Ovary (tissue), 9 donors: ENCODE data around the gene TMEM39B. TPM values are rescaled to one million over a fixed set of nuclear protein-coding genes. Genes with fewer than 3 reads are reported as not detected.

ENCODE experiments used
- DNase-seq, 5 donors: peaks; one replicate each; pipeline ENCODE4 v3.0.0-alpha.2; 2019 to 2020
- H3K27ac ChIP-seq, 2 donors: fragments of 200-600 bp; one replicate each; pipeline versions ENCODE4 v1.5.1 to v1.8.0; 2019 to 2022
- H3K27me3 ChIP-seq: fragments of 200-600 bp; one replicate; pipeline ENCODE4 v1.8.0; 2022
- H3K36me3 ChIP-seq: fragments of 200-600 bp; sonication (generic); one replicate; pipeline ENCODE4 v1.5.1; 2019
- H3K4me1 ChIP-seq: one replicate; pipeline ENCODE4 v1.8.1; 2013; ENCODE audit warnings: mild to moderate bottlenecking, moderate library complexity; ENCODE audit not compliant: insufficient read depth
- H3K4me3 ChIP-seq: fragments of 200-600 bp; sonication (generic); one replicate; pipeline ENCODE4 v1.5.1; 2017
- H3K9me3 ChIP-seq, 2 donors: fragments of 200-600 bp in 1 of 2; sonication (generic) in 1 of 2; one replicate each; pipeline versions ENCODE4 v1.5.1 to v1.8.1; 2013 to 2019; ENCODE audit warnings: mild to moderate bottlenecking in 1 of 2, moderate library complexity in 1 of 2
- EP300 ChIP-seq: sonication (generic); formaldehyde crosslinking; IDR thresholded peaks from one replicate; pipeline ENCODE4 v1.6.1; 2017; ENCODE audit warnings: antibody characterized with exemption
- POLR2A ChIP-seq: fragments of 450-650 bp; IDR thresholded peaks from one replicate; pipeline ENCODE4 v1.6.1; 2017; ENCODE audit warnings: antibody characterized with exemption, mild to moderate bottlenecking, moderate library complexity
- WGBS, 3 donors: extraction: QIAGEN DNeasy Blood & Tissue Kit in 1 of 3; methylation state at CpG; one replicate each; pipeline versions ENCODE4 v1.1.5 to v1.1.7; 2013 to 2017; 5-methylcytosine and 5-hydroxymethylcytosine counted together
- intact Hi-C, 4 donors: fragments of 100-400 bp; cut with DNase I; formaldehyde crosslinking; loops; one replicate each; pipeline versions ENCODE4 v1.11.0 to v1.15.1; 2022 to 2023
- polyA plus RNA-seq, 2 donors: library from polyadenylated mRNA; stranded (reverse); fragments of 200-250 nt in 1 of 2; fragments of 350-450 nt in 1 of 2; fragmentation: Illumina TruSeq in 1 of 2; extraction: RNeasy Lipid Tissue Mini Kit (QIAGEN cat#74804) in 1 of 2; gene quantifications; one replicate each; pipeline ENCODE4 v1.2.3, GENCODE V29; 2013 to 2014
- total RNA-seq, 7 donors: library from RNA; depleted of rRNA in 2 of 7; stranded (reverse); fragments of >200 nt in 2 of 7; fragmentation: NEBNext Ultra II Directional in 3 of 7; extraction: Animal tissue kit (Norgen Biotek cat#: 25700) in 3 of 7; gene quantifications; one replicate each; pipeline versions ENCODE4 v1.1.0 to v1.2.4, GENCODE V29; 2016 to 2023
- TF ChIP-seq, protein P1 (sequence below), 3 donors: fragments of 450-650 bp in 2 of 3; fragments of 200-600 bp in 1 of 3; IDR thresholded peaks; one replicate each; pipeline versions ENCODE4 v1.5.1 to v1.8.0; 2016 to 2022; ENCODE audit warnings: antibody characterized with exemption in 3 of 3, mild to moderate bottlenecking in 1 of 3
- donor health status: DM: no; HTN: no; CAD: no; lungs with moderate emphysema.
- donor health status: DM: no; HTN: no; CAD: no.
- donor health status: Bipolar disorder and iron deficiency.
- donor health status: DM: yes; HTN: yes; CAD: no.
- donor health status: DM: no; HTN: no; CAD: no.
- donor health status: DM: yes; HTN: yes; CAD: no.

TMEM39B gene
- total and polyA plus RNA-seq, 9 donors: 3.0 to 23.5 (median 15.2) TPM

DNA sequence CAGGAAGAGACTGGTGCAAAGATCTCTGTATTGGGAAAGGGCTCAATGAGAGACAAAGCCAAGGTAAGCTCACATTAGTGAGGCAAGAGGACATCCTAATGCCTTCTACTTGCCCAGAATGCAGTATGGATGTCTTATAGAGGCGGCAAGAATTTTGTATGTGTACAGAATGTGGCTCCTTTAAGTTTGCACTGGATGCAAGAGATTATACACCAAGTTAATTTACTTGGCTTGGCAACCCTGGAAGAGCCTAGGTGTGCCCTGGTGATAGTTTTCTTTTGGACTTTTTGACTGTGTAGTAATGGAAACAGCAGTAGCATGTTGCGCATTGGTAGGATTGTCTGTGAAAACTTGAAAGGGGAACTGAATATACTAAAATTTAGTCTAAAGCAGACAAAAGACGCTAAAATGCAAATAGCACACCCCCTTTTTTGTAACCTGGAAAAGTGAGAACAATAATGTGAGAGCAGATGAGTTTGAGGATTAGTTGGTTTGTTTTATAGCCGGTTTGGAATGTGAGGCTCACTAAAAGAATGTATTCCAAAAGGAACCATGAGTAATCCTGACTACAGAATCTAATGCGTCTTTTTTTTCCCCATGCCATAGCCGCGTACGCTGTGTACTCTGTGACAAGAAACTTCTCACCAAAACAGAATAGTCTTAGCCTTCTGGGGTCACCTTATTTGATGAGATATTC is 41.0 kb upstream of the TMEM39B start:
- Histone ChIP-seq H3K27ac (no peak overlapping the region), H3K36me3 (no peaks in the 10 kb centered on the region), H3K4me1 (peaks cover 2% of the 10 kb centered on the region), H3K9me3 (no peaks in the 10 kb centered on the region), H3K27me3 (no peaks in the 10 kb centered on the region), H3K4me3 (no peak overlapping the region)
- intact Hi-C loops: loop anchor here in 1 of 4 donors (10.0 kb wide), 1 partner anchor 1697 kb away; no protein-coding TSS in a partner anchor
- DNase-seq: no peak
- WGBS, 3 donors: 63 to 71% (median 66%) methylated on average over 8 of the region's 8 CpGs
- TF ChIP-seq EP300 (no peak), POLR2A (no peak)
- TF ChIP-seq, protein P1, sequence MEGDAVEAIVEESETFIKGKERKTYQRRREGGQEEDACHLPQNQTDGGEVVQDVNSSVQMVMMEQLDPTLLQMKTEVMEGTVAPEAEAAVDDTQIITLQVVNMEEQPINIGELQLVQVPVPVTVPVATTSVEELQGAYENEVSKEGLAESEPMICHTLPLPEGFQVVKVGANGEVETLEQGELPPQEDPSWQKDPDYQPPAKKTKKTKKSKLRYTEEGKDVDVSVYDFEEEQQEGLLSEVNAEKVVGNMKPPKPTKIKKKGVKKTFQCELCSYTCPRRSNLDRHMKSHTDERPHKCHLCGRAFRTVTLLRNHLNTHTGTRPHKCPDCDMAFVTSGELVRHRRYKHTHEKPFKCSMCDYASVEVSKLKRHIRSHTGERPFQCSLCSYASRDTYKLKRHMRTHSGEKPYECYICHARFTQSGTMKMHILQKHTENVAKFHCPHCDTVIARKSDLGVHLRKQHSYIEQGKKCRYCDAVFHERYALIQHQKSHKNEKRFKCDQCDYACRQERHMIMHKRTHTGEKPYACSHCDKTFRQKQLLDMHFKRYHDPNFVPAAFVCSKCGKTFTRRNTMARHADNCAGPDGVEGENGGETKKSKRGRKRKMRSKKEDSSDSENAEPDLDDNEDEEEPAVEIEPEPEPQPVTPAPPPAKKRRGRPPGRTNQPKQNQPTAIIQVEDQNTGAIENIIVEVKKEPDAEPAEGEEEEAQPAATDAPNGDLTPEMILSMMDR (IDR thresholded peaks at IDR 0.05): no peak

DNA sequence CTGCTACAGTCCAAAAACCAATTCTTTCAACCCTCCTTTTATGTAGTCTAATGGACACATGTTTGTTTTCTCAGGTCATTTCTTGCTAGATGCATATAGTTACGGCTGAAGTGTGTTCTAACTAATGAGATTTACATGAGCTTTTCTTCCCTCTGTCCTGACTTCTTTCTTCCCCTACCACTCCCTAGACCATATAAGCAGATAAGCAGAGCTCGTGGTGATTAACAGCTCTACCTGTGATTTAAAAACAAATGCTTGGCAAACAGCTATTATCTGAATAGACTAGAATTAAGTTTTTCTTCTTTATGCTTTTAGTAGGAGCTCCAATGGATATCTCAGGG is 40.5 kb upstream of the TMEM39B start:
- DNase-seq: no peak
- H3K36me3 ChIP-seq: no peaks in the 10 kb centered on the region
- intact Hi-C loops: loop anchor here in 1 of 4 donors (10.0 kb wide), 1 partner anchor 1697 kb away; no protein-coding TSS in a partner anchor
- TF ChIP-seq EP300: no peak
- TF ChIP-seq, protein P1 (IDR thresholded peaks at IDR 0.05): no peak
- TF ChIP-seq POLR2A: no peak
- H3K4me3 ChIP-seq: no peak overlapping the region
- H3K27me3 ChIP-seq: no peaks in the 10 kb centered on the region
- H3K27ac ChIP-seq: no peak overlapping the region
- peaks cover 2% of the 10 kb centered on the region for H3K4me1 ChIP-seq
- 62 to 72% (median 69%) methylated on average over 2 of the region's 2 CpGs for WGBS, 3 donors
- no peaks in the 10 kb centered on the region for H3K9me3 ChIP-seq

DNA sequence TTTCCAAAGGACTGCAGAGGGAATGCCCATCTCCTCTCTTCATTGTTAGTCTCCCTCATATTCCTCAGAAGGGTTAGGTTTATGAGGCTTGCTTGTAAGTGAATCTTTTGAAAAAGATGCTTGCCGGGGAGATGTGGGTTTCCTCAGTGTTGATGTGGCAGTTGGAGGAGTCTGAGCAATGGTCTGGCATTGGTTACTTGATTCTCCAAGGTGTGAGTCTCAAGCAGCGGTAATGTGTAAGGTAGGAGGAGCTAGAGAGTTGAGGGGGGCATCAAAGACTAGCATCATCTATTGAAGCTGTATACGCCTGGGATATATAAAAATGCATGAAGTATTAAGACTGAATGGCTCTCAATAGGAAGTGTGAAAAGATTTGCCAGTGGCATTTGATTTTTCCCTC is 37.6 kb upstream of the TMEM39B start:
- 82 to 86% (median 85%) methylated on average over 3 of the region's 3 CpGs for WGBS, 3 donors
- Histone ChIP-seq H3K27ac (no peak overlapping the region), H3K27me3 (no peaks in the 10 kb centered on the region), H3K36me3 (no peaks in the 10 kb centered on the region), H3K9me3 (no peaks in the 10 kb centered on the region), H3K4me3 (no peak overlapping the region), H3K4me1 (peaks cover 2% of the 10 kb centered on the region)
- no peak for DNase-seq
- TF ChIP-seq POLR2A (no peak), EP300 (no peak)
- TF ChIP-seq, protein P1 (IDR thresholded peaks at IDR 0.05): no peak
- intact Hi-C loops: loop anchor here in 1 of 4 donors (10.0 kb wide), 1 partner anchor 1700 kb away; no protein-coding TSS in a partner anchor

DNA sequence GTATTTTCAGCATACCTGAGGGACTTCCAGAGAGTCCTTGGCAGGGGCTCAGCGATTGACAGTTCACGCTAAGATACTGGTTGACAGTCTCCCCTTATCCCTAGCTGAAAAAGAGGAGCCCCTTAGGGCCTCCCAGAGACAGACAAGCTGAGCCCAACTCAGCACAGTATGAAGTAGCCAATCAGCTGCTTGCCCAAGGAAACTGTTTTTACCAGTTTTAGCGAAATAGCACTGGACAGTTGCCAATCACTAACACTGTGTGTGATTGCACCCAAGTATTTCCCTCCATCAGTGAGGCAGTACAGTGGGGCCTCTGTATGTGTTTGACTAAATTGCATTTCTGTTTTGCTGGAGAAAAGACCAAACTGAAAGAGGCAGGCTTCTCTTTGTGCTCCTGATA is 32.0 kb upstream of the TMEM39B start:
- no peaks in the 10 kb centered on the region for H3K27me3 ChIP-seq
- 71 to 80% (median 73%) methylated on average over 3 of the region's 3 CpGs for WGBS, 3 donors
- no peaks in the 10 kb centered on the region for H3K4me1 ChIP-seq
- DNase-seq: no peak
- H3K9me3 ChIP-seq: no peaks in the 10 kb centered on the region
- H3K36me3 ChIP-seq: no peaks in the 10 kb centered on the region
- intact Hi-C loops: no loop called here
- H3K27ac ChIP-seq: no peak overlapping the region
- H3K4me3 ChIP-seq: no peak overlapping the region
- TF ChIP-seq EP300: no peak

DNA sequence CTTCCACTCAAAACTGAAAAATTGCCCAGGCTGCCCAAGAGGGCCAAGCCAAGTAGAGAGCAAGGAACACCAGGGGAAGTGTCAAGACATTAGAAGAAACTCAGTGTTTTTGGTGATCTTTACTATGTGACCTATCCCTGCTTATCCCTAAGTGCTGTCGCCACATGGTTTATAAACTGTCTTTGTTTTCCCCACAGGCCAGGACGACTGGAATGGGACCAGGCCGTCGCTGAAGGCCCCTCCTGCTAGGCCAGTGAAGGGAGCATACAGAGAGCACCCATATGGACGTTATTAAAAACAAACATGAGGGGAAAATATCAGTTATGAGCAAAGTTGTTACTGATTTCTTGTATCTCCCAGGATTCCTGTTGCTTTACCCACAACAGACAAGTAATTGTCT is 30.4 kb upstream of the TMEM39B start:
- H3K9me3 ChIP-seq: no peaks in the 10 kb centered on the region
- no peaks in the 10 kb centered on the region for H3K27me3 ChIP-seq
- H3K4me1 ChIP-seq: no peaks in the 10 kb centered on the region
- no peak for DNase-seq
- TF ChIP-seq, protein P1 (IDR thresholded peaks at IDR 0.05): no peak
- TF ChIP-seq POLR2A: no peak
- TF ChIP-seq EP300: no peak
- no peaks in the 10 kb centered on the region for H3K36me3 ChIP-seq
- WGBS, 3 donors: 23 to 44% (median 29%) methylated on average over 5 of the region's 5 CpGs
- intact Hi-C loops: no loop called here
- H3K27ac ChIP-seq: no peak overlapping the region
- no peak overlapping the region for H3K4me3 ChIP-seq
